GM12873 (cell line): Measurements from ENCODE around the gene NELFA.

Experiments used
- TF ChIP-seq, protein P1 (sequence below): IDR thresholded peaks from 2 replicates; pipeline ENCODE4 v1.5.1; 2012; ENCODE audit warnings: low read depth, mild to moderate bottlenecking, moderate library complexity, low read length, control low read depth; ENCODE audit not compliant: insufficient read depth; ENCODE audit errors: missing control alignments

The NELFA gene

DNA sequence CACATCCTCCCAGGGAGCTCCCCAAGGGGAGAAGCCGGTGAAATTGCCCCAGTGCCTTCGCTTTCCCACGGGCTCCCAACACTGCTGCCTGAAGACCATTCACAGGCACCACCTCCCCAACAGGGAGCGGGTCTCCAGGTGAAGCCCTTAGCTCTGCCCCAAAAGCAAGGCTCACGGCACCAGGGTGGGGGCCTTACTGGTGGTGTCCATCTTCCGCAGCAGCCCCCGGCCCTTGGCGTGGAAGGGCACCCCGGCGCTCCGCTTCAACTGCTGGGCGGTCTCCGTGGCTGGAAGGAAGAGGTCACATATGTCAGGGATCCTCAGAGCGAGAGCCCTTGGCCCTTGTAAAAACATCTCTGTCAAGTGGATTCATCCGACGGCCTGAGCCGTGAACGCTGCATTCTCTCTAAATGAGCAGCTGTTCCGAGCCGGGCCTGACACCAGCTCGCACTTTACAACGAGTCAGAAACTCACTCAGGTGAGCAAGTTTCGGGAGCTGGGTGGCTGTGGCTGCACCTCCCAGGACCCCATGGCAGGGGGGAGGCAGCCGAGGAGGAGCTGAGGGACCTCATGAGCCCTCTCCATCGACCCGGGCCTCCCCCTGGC, 20.9 kb downstream of the NELFA start:
- TF ChIP-seq, protein P1, sequence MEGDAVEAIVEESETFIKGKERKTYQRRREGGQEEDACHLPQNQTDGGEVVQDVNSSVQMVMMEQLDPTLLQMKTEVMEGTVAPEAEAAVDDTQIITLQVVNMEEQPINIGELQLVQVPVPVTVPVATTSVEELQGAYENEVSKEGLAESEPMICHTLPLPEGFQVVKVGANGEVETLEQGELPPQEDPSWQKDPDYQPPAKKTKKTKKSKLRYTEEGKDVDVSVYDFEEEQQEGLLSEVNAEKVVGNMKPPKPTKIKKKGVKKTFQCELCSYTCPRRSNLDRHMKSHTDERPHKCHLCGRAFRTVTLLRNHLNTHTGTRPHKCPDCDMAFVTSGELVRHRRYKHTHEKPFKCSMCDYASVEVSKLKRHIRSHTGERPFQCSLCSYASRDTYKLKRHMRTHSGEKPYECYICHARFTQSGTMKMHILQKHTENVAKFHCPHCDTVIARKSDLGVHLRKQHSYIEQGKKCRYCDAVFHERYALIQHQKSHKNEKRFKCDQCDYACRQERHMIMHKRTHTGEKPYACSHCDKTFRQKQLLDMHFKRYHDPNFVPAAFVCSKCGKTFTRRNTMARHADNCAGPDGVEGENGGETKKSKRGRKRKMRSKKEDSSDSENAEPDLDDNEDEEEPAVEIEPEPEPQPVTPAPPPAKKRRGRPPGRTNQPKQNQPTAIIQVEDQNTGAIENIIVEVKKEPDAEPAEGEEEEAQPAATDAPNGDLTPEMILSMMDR: no peak

DNA sequence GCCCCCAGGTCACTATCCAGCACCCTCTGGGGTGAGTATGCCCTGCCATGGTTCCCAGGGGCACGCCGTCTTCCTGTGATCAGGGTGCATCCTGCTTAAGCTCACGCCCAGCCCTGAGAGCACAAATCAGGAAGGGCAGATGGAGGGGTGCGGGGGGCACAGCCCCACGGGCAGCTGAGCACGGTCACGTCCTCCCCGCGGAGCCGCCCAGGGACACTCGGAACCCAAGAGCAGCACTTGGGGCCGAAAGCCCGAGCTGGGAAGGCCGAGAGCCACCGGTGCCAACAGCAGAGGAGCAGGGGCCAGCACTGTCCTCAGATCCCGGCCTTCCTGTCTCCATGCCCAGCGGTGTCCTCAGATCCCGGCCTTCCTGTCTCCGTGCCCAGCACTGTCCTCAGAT, 21.5 kb downstream of the NELFA start:
- TF ChIP-seq, protein P1: no peak

DNA sequence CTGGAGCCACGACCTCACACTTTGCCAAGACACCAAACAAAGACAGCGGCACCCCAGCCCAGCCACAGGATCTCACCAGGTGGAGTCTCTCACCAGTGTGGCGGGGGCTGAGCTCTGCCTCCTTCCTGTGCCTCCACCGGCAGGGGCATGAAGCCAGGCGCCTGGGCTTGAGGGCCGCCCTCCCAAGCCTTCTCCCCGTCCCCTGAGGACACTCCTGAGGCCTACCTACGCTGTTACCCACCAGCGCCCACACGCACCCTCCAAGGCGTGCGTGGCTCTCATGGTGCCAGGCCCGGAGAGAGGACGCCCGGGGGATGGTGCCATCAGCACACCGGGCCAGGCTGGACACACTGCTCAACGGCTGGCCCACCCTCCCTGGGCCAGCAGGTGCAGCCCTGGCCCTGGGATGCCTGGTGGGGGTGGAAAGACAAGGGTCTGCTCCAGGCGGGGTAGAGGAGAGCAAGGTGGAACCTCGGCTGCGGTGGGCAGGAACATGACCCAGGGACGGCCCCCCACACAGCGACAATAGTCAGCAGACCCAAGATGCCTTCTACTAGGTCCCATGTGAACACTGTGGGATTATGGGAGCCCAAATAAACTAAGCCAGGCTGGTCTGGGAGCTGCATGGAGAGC, 22.1 kb downstream of the NELFA start:
- TF ChIP-seq, protein P1: no peak

DNA sequence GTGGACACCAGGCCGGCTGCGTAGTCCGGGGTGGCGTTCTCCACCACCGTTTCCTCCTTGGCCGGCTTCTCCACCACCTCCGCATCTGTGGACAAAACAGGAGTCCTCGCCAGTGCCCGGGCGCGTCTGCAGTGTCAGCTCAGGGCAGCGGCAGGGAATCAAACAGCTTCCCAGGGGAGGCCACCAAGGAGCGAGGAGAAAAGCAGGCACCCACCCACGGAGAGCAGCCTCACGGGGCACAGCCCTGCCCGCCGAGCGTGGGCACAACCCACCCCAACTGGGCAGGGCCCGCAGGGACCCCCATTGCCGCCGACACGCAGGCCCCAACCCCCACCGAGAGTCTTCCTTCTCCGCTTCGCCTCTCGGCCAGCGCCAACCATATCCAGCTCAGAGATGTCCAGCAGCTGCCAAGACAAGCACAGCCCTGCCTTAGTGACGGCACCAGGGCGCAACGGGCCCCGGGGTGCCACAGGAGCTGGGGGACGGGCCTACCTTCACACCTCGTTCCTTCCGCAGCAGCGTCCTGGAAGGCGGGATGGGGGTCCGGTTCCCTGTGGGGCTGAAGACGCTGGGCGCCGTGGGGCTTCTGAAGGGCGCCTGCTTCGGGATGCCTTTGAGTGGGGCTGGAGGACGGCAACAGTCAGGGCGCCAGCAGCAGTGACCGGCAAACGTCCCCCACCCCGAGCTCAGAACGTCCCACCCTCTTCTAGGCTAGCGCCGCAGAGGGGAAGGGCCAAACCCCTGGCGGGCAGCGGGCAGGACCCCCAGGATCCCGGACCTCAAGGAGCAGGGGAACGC, 22.8 kb downstream of the NELFA start:
- TF ChIP-seq, protein P1: no peak

DNA sequence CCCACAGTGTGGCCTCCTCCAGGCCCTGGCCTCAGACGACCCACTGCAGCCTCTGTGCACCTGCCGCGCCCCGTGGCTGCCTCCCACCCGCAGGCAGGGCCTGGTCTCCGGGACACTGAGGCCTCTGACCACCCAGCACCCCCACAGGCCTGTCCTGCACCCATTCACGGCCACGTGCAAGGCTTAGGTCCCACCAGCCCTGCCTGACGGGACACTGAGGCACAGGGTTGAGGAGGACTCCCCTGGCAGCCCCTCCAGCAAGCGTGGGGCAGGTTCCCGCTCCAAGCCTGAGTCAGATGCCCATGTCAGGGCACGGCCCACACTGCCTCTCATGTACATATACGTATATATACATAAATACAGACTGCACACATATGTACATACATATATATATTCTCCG, 23.5 kb downstream of the NELFA start:
- TF ChIP-seq, protein P1: no peak

DNA sequence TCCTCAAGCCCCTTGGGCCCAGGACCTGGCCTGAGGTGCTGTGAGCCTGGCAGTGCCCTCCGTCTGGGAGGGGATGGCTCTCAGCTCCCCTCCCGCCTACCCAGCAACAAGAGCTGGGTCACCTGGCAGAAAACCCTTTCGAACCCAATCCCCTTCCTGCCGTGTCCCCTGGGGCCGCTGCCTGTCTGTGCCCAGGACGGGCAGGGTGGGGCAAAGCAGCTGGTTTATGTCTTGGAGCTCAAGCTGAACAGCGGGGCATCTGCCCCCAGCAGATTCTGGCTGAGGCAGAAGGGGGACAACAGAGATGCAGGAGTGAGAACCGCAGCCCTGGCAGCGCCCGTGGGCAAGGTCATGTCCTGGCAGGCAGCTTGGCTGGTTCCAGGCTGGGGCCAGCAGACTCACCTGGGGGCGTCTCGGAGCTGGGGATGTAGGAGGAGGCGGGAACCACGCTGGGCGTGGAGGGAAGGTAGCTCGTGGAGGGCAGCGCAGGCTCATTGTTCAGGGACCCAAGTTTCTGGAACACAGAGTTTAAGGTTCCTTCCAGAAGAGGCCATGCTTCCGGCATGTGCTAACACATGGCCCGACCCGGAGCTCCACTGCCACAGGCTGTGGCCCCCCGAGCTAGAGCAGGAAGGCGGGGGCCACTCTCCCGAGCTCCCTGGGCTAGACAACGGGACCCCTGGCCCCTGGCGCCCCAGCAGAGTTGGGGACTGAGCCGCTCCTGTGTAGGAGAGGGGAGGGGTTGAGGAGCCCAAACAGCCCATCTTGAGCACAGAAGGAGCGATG, 24.2 kb downstream of the NELFA start:
- TF ChIP-seq, protein P1: no peak

DNA sequence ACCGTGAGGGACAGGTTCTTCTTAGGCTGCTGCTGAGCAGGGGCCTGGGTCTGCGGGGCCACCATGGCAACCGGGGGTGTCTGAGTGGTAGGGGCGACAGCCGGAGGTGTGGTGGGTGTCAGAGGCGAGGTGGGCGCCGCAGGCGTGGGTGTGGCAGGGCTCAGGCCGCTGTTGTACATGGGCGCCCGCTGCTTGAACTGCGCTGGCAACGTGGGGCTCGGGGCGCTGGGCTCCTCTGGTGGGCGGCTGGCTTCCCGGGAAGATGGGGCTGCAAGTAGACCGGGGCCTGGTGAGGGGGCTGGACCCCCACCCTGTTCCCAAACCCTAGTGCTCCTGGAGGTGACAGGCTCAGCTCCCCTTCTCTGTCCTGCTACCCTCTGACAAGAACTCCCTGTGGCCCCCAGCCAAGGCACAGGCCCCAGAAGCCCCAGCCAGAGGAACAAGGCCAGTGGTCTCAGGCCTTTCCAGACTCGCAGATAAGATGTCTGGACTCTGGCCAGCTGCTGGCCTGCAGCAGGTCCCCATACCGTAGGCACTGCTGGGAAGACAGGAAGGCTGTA, 24.8 kb downstream of the NELFA start:
- TF ChIP-seq, protein P1: no peak
